WTC11 (cell line): Measurements from ENCODE around the gene PPM1E. TPM values are rescaled to one million over a fixed set of nuclear protein-coding genes. Genes with fewer than 3 reads are reported as not detected.

Source experiments
- ATAC-seq: fragments of 200-7000 bp; cut with Tn5 transposase; 2 replicates; pipeline ENCODE4 v1.10.0; 2021; ENCODE audit warnings: mild to moderate bottlenecking, moderate library complexity
- CTCF ChIA-PET: fragments of 300-600 bp; sonication (Branson Sonifier 250); formaldehyde crosslinking; loops from one replicate; lab custom pipeline; 2021; ENCODE audit warnings: antibody characterized with exemption; lab: Charles Lee
- POLR2A ChIA-PET: fragments of 350-600 bp; sonication (Branson Sonifier 250); formaldehyde crosslinking; loops from one replicate; lab custom pipeline; 2021; ENCODE audit warnings: antibody characterized with exemption; lab: Charles Lee
- DNase-seq: peaks from one replicate; pipeline ENCODE4 v3.0.0; 2021; ENCODE audit warnings: low spot score
- H3K27ac Mint-ChIP-seq: 2 replicates; pipeline ENCODE4 v1.8.0; 2021; ENCODE audit warnings: mixed read lengths
- H3K27me3 Mint-ChIP-seq: 2 replicates; pipeline ENCODE4 v1.8.0; 2021; ENCODE audit warnings: low read depth, mild to moderate bottlenecking, moderate library complexity, mixed read lengths
- H3K36me3 Mint-ChIP-seq: 2 replicates; pipeline ENCODE4 v1.8.0; 2021; ENCODE audit warnings: mixed read lengths
- H3K4me1 Mint-ChIP-seq: 2 replicates; pipeline ENCODE4 v1.8.0; 2022; ENCODE audit warnings: mixed read lengths
- H3K4me3 Mint-ChIP-seq: 2 replicates; pipeline ENCODE4 v1.8.0; 2021; ENCODE audit warnings: mild to moderate bottlenecking, moderate library complexity, mixed read lengths
- H3K9me3 Mint-ChIP-seq: 2 replicates; pipeline ENCODE4 v1.8.0; 2021; ENCODE audit warnings: mixed read lengths
- ATF6 ChIP-seq: sonication (generic); formaldehyde crosslinking; IDR thresholded peaks from 2 replicates; pipeline ENCODE4 v1.8.1; 2023; ENCODE audit warnings: mild to moderate bottlenecking, missing genetic modification reagents
- CBFB ChIP-seq: sonication (generic); formaldehyde crosslinking; IDR thresholded peaks from 2 replicates; pipeline ENCODE4 v1.8.1; 2022; ENCODE audit warnings: mild to moderate bottlenecking, low read depth, missing genetic modification reagents
- CREB1 ChIP-seq: sonication (generic); formaldehyde crosslinking; IDR thresholded peaks from 2 replicates; pipeline ENCODE4 v1.8.0; 2023; ENCODE audit warnings: mild to moderate bottlenecking, missing genetic modification reagents
- CTCF ChIP-seq: fragments of 200-600 bp; IDR thresholded peaks from 2 replicates; pipeline ENCODE4 v1.8.0; 2022; ENCODE audit warnings: antibody characterized with exemption
- EMX1 ChIP-seq: fragments of 250-450 bp; sonication (Bioruptor Pico); IDR thresholded peaks from 2 replicates; pipeline ENCODE4 v1.8.0; 2021; ENCODE audit warnings: mild to moderate bottlenecking
- ESRRA ChIP-seq: sonication (generic); formaldehyde crosslinking; IDR thresholded peaks from 2 replicates; pipeline ENCODE4 v1.8.1; 2022; ENCODE audit warnings: mild to moderate bottlenecking, missing genetic modification reagents, borderline replicate concordance
- FOXK1 ChIP-seq: sonication (generic); formaldehyde crosslinking; IDR thresholded peaks from 2 replicates; pipeline ENCODE4 v1.8.0; 2022; ENCODE audit warnings: mild to moderate bottlenecking, moderate library complexity, missing genetic modification reagents
- GRHL2 ChIP-seq: fragments of 250-450 bp; sonication (Bioruptor Pico); IDR thresholded peaks from 2 replicates; pipeline ENCODE4 v1.8.0; 2022; ENCODE audit warnings: mild to moderate bottlenecking, moderate library complexity; ENCODE audit not compliant: insufficient replicate concordance, severe bottlenecking
- SMAD3 ChIP-seq: sonication (generic); formaldehyde crosslinking; IDR thresholded peaks from 2 replicates; pipeline ENCODE4 v1.8.0; 2022; ENCODE audit warnings: missing genetic modification reagents, mild to moderate bottlenecking, borderline replicate concordance
- SP1 ChIP-seq: sonication (generic); formaldehyde crosslinking; conservative IDR thresholded peaks from 2 replicates; pipeline ENCODE4 v1.8.1; 2022; ENCODE audit warnings: missing genetic modification reagents
- ZNF219 ChIP-seq: sonication (generic); formaldehyde crosslinking; IDR thresholded peaks from 2 replicates; pipeline ENCODE4 v1.8.0; 2023; ENCODE audit warnings: missing genetic modification reagents, mild to moderate bottlenecking, borderline replicate concordance
- total RNA-seq: library from RNA; stranded (reverse); gene quantifications from 3 replicates; pipeline ENCODE4 v1.2.3, GENCODE V29; 2021
- TF ChIP-seq, protein P1 (sequence below): sonication (generic); formaldehyde crosslinking; IDR thresholded peaks from 2 replicates; pipeline ENCODE4 v1.8.1; 2023; ENCODE audit warnings: mild to moderate bottlenecking, missing genetic modification reagents, moderate library complexity
- TF ChIP-seq, protein P2 (sequence below): sonication (generic); formaldehyde crosslinking; IDR thresholded peaks from 2 replicates; pipeline ENCODE4 v1.8.0; 2023; ENCODE audit warnings: missing genetic modification reagents
- TF ChIP-seq, protein P3 (sequence below): sonication (generic); formaldehyde crosslinking; IDR thresholded peaks from 2 replicates; pipeline ENCODE4 v1.8.0; 2022; ENCODE audit warnings: missing genetic modification reagents

The PPM1E gene
- total RNA-seq, 1 experiment from 2014 or later = 8.1 TPM

- no peak overlapping the region for H3K27ac Mint-ChIP-seq
- ChIA-PET CTCF (interaction anchor here (0.6 kb wide), 1 partner anchor 521 kb away, joined by 3 read pairs; no protein-coding TSS in a partner anchor), POLR2A (no interaction called here)
- peaks cover 20% of the 10 kb centered on the region for H3K9me3 Mint-ChIP-seq
- no peak for ATAC-seq
- H3K4me3 Mint-ChIP-seq = no peak overlapping the region
- no peaks in the 10 kb centered on the region for H3K4me1 Mint-ChIP-seq
- DNase-seq = no peak
- no peaks in the 10 kb centered on the region; the same call in 1 of the 2 replicates for H3K27me3 Mint-ChIP-seq
- no peaks in the 10 kb centered on the region; the same call in 1 of the 2 replicates for H3K36me3 Mint-ChIP-seq
- no peak for TF ChIP-seq ATF6 (CRISPR knock-in tag)
- TF ChIP-seq ESRRA (CRISPR knock-in tag) = no peak
- TF ChIP-seq, protein P1, sequence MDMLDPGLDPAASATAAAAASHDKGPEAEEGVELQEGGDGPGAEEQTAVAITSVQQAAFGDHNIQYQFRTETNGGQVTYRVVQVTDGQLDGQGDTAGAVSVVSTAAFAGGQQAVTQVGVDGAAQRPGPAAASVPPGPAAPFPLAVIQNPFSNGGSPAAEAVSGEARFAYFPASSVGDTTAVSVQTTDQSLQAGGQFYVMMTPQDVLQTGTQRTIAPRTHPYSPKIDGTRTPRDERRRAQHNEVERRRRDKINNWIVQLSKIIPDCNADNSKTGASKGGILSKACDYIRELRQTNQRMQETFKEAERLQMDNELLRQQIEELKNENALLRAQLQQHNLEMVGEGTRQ (CRISPR knock-in tag) = no peak
- no peak for TF ChIP-seq SMAD3 (CRISPR knock-in tag)
- no peak for TF ChIP-seq FOXK1 (CRISPR knock-in tag)
- TF ChIP-seq CTCF = no peak
- TF ChIP-seq, protein P2, sequence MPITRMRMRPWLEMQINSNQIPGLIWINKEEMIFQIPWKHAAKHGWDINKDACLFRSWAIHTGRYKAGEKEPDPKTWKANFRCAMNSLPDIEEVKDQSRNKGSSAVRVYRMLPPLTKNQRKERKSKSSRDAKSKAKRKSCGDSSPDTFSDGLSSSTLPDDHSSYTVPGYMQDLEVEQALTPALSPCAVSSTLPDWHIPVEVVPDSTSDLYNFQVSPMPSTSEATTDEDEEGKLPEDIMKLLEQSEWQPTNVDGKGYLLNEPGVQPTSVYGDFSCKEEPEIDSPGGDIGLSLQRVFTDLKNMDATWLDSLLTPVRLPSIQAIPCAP = no peak
- no peak for TF ChIP-seq GRHL2 (CRISPR knock-in tag)
Measured at GRCh38 chr17:58829172-58829637, 73.6 kb downstream of the PPM1E start.

DNA sequence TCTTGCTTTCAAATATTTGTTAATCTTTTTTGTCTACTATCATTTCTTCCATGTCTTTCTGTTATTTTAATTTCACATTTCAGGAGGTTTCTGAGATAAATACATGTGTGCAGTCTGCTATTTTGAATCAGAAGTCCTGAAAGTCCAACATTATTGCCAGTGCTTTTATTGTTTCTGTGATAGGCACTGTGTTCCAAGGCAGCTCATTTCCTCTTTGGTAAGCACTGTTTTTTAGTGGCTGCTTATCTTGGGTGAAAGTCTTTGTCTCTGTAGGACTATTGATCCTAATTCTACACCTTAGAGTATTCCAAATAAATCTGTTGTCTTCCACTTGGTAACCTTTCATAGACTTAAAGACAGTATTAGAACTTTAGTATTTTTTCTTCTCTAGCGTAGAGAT lies 76.1 kb downstream of the PPM1E start:
- Mint-ChIP-seq H3K4me3 (no peak overlapping the region), H3K4me1 (no peaks in the 10 kb centered on the region), H3K27me3 (no peaks in the 10 kb centered on the region; the same call in 1 of the 2 replicates), H3K36me3 (no peaks in the 10 kb centered on the region; the same call in 1 of the 2 replicates), H3K9me3 (peaks cover 20% of the 10 kb centered on the region), H3K27ac (no peak overlapping the region)
- no peak for ATAC-seq
- CTCF ChIA-PET = no interaction called here
- TF ChIP-seq EMX1 (CRISPR knock-in tag) = no peak
- TF ChIP-seq, protein P3, sequence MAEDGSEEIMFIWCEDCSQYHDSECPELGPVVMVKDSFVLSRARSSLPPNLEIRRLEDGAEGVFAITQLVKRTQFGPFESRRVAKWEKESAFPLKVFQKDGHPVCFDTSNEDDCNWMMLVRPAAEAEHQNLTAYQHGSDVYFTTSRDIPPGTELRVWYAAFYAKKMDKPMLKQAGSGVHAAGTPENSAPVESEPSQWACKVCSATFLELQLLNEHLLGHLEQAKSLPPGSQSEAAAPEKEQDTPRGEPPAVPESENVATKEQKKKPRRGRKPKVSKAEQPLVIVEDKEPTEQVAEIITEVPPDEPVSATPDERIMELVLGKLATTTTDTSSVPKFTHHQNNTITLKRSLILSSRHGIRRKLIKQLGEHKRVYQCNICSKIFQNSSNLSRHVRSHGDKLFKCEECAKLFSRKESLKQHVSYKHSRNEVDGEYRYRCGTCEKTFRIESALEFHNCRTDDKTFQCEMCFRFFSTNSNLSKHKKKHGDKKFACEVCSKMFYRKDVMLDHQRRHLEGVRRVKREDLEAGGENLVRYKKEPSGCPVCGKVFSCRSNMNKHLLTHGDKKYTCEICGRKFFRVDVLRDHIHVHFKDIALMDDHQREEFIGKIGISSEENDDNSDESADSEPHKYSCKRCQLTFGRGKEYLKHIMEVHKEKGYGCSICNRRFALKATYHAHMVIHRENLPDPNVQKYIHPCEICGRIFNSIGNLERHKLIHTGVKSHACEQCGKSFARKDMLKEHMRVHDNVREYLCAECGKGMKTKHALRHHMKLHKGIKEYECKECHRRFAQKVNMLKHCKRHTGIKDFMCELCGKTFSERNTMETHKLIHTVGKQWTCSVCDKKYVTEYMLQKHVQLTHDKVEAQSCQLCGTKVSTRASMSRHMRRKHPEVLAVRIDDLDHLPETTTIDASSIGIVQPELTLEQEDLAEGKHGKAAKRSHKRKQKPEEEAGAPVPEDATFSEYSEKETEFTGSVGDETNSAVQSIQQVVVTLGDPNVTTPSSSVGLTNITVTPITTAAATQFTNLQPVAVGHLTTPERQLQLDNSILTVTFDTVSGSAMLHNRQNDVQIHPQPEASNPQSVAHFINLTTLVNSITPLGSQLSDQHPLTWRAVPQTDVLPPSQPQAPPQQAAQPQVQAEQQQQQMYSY (CRISPR knock-in tag) = no peak
- no peak for TF ChIP-seq FOXK1 (CRISPR knock-in tag)
- no peak for TF ChIP-seq SP1
- TF ChIP-seq CREB1 (CRISPR knock-in tag) = no peak
- no peak for TF ChIP-seq ZNF219 (CRISPR knock-in tag)
- TF ChIP-seq CBFB (CRISPR knock-in tag) = no peak
- DNase-seq = no peak
- POLR2A ChIA-PET = no interaction called here
